Stimulated activated CD8-positive, alpha-beta memory T cell treated with anti-CD3 and anti-CD28 coated beads, Interleukin-7, amount 100 ng/mL, for 24 hours (primary cell): ENCODE measurements around the gene PSMD4.
"Not testable (repeated sequence)": the region's sequence is repeated elsewhere in the genome, so short reads cannot be mapped to it uniquely, and the experiment has no call there.

ENCODE experiments used
- DNase-seq: peaks from one replicate; pipeline ENCODE4 v3.0.0-alpha.2; 2020; ENCODE audit warnings: low read depth

PSMD4 gene

DNA sequence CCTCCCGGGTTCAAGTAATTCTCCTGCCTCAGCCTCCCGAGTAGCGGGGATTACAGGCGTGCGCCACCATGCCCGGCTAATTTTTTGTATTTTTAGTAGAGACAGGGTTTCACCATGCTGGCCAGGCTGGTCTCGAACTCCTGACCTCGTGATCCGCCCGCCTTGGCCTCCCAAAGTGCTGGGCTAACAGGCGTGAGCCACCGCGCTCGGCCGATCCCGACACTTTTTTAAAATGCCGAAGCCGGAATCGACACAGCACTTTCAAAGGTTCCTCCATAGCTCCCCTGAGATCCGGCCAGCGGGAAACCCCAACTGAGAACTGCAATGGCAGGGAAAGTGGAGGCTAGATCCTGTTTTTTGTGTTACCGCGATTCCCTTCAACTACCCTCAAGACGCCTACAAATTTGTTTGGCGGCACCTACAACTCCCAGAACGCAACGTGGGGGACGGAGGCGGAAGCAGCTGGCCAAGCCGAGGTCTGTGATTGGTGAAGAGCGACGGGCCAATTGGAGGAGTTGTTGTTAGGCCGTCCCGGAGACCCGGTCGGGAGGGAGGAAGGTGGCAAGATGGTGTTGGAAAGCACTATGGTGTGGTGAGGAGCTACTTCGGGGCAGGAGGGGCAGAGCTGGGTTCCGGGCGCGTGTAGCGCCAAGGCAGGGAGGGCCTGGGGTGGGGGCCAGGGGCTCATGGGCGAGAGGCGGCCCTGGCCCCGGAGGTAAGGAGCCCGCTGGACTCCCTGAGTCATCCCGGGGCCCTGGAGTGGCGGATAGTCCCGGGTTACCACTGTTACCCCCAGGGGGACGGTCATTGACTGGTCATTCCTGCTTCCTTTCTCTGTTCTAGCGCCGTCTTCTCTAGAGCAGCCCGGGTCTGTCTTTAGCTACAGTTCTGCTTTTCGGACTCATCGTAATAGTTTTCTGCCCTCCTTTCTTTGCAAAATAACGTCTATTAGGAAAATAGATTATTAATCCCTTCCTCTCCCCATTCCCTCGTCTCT lies at the start of gene PSMD4:
Gene PSMD4 (plus strand): TSS at position 518 of the 997 bp plus-strand sequence. CDS start 49 bp downstream, at position 567.
- peak; percentile 77 for DNase-seq

DNA sequence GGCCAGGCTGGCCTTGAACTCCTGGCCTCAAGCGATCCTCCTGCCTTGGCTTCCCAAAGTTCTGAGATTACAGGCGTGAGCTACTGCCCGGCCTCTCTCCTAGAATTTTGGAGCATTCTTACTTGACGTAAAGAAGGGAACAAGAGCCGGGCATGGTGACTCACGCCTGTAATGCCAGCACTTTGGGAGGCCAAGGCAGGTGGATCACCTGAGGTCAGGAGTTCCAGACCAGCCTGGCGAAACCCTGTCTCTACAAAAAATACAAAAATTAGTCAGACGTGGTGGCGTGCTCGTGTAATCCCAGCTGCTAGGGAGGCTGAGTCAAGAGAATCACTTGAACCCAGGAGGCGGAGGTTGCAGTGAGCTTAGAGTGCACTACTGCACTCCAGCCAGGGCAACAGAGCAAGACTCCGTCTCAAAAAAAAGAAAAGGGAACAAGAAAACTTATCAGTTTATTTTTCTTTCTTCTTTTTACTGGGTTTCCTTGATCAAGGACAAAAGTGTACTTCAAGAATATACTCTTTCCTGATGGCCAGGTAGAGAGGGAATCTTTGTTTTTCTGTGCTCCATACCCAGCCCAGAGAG lies 49.1 kb upstream of the PSMD4 start:
- not testable (repeated sequence) for DNase-seq

DNA sequence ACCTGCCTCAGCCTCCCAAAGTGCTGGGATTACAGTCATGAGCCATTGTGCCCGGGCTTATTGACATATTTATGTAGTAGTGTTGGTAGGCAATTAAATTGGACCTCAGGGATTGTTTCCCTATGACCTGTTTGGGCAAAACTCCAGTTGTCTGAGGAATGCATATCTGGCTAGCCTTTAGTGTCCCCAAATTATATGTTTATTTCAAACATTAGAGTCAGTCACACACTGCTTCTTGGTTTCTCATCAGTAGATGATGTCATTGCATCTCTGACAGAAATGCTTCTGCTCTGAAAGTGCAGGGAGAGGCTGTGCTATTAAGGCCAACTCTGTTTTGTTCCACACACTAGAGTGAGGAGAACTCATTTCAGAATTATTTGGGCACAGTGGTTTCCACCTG lies 43.7 kb upstream of the PSMD4 start:
- DNase-seq = no peak

DNA sequence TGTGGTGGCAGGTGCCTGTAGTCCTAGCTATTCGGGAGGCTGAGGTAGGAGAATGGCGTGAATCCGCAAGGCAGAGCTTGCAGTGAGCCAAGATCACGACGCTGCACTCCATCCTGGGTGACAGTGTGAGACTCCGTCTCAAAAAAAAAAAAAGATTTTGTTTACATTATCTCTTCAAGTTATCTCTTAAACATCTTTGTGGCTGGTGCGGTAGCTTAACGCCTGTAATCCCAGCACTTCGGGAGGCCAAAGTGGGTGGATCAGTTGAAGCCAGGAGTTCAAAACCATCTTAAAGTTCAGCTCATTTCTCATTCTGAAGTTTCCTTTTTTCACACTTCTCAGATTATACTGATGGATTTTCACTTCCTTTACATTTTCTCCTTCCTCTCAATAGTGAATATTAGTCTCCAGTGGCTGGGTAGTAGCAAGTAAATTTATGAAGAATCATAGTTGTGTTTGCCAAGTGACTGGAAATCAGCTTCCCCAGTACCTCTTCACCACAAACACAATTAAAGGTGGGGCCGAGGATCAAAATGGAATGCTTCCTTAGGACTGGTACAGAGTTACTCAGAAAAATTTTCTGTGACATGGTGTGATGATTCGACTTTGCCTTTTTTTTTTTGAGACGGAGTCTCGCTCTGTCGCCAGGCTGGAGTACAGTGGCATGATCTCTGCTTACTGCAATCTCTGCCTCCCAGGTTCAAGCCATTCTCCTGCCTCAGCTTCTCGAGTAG lies 42.4 kb upstream of the PSMD4 start:
- no peak for DNase-seq

DNA sequence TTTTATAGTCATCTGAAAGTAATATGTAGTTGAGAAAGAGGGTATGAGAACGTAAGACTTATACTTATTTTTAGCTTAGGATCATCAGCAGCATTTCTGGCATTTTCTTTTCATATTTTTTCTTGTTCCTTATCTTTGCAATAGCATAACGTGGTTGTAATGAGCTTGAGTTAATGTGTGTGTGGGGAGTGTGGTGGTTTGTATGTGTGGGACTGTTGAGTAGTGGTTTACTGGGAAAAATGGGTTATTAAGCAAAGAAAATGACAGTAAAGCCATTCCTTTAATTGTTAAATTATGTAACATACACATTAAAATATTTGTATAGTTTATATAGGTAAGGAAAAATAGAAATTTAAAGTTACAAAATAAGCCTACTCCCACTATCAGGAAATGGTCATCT lies 41.0 kb upstream of the PSMD4 start:
- DNase-seq = no peak

DNA sequence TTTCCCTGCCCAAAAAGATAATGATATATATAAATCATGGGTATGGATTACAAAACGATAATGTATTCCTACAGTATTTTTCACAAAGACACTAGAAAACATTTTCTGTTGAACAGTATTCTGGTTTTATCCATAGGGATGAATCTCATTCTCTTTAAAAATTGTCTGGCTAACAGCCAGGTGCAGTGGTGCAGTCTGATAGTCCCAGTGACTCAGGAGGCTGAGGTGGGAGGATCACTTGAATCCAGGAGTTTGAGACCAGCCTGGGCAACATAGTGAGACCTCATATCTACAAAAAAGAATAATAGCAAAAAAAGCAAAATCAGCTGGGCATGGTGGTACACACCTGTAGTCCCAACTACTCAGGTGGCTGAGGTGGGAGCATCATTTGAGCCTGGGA lies 32.9 kb upstream of the PSMD4 start:
- no peak for DNase-seq

DNA sequence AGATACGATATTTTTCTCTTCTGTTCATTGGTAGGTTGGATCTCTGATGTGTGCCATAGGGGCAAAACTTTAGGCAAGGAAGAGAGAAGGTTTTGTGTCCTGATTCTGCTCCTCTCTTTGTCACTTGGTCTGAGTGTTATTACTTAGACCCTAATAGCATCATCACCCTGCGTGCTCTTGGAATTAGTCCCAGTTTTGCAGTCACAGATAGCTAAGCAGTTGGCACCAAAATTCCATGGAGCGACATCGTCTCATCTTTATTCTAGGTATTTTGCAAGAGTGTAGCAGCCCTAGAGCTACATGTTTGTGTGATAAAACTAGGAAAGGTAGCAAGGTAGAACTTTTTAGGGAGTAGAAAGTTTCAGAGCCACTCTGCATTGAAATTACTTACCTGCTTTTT lies 32.4 kb upstream of the PSMD4 start:
- DNase-seq = no peak

GRCh38 chr1:151235235-151235634 lies 19.3 kb upstream of the PSMD4 start:
- no peak for DNase-seq

DNA sequence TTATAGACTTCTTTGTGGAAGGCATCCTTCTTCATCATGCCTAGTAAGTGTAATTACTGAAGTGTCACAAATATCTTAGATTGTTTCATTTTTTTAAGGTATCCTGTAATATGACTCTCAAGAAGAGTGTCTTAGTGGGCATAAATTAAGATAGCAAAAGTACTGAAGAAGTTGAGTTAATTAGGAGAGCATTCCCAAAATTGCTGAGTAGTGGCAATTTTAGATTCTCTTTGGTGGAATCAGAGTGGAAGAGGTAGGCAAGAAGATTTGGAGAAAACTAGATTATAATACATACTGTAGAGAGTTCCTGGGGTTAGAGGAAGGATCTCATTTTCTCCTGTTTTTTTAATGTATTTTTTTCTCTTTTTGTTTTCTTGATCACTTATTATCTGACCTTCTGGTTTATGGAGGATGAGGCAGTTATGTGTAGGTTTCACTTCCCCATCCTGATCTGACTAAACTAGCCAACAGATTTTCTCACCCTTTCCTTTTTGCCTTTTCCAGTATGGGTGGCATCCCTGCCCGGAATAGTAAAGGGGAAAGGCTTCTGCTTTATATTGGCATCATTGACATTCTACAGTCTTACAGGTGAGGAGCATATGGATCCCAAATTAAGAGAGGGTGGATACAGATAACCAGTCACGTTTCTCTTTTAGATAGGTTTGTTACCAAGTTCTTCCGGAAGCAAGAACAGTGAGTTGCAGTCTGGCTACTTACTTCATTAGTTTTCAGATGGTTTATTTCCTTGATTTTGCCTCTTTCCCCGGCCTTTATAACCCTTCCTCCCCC lies 16.7 kb upstream of the PSMD4 start:
- no peak for DNase-seq

DNA sequence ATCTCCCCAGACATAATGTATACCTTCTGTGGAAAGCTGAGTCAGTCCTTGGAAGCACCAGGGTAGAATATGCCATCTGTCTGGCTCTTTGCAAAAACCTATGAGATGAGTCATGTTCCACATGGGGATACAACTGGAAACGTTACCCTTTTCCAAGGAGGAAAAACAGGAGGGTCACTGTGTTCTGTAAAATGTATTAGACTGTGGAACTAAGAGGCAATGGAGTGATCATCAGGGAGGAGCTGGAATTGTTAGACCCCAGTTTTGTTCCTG lies 16.1 kb upstream of the PSMD4 start:
- DNase-seq = no peak

- DNase-seq = no peak
Observed at GRCh38 chr1:151242442-151242841, 12.1 kb upstream of the PSMD4 start.

DNA sequence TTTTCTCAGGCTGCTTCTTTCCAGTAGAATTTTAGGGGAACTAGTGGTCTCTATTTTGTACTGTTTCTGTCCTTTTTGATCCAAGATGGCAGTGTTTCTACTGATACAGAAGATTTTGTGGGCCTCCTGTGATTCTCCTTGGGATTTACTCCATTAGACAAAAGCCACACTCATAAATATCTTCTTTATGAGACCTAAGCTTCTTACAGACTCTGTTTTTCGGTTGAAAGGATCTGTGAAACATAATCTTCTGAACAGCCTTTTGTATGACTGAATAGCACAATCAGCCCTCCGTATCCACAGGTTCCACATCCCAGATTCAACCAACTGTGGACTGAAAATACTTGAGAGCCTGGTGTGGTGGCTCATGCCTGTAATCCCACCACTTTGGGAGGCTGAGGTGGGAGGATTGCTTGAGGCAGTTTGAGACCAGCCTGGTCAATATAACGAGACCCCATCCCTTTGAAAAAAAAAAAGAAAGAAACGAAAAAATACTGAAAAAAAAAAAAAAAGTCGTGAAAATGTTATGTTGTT lies 10.8 kb upstream of the PSMD4 start:
- DNase-seq = no peak

- no peak for DNase-seq
Observed at GRCh38 chr1:151246786-151247185, 7.7 kb upstream of the PSMD4 start.

DNA sequence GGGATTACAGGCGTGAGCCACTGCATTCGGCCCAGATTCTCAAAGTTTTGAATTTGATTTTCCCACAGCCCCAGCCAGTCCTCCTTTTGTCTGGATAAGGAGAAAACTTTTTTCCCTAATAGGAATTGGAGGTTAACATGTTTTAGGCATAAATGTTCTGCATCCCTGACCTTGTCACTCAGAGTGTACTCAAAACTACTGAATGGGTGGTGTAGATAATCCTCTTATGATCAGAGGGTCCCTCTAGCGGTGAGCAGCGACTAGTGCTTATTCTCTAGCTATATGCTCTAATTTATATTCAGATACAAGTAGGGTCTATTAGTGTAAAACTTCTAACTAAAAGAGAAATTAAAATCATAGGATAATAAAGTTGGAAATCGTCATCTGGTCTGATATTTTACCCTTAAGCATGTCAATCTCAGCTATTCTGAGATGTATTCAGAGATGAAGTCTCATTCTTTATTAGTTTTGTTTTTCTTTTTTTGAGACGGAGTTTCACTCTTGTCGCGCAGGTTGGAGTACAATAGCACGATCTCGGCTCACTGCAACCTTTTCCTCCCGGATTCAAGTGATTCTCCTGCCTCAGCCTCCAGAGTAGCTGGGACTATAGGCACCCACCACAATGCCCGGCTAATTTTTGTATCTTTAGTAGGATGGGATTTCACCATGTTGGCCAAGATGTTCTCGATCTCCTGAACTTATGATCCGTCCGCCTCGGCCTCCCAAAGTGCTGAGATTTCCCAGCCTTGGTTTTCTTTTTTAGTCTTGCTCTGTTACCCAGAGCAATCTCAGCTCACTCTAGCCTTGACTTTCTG lies 2.7 kb upstream of the PSMD4 start:
- DNase-seq = peak; percentile 15

DNA sequence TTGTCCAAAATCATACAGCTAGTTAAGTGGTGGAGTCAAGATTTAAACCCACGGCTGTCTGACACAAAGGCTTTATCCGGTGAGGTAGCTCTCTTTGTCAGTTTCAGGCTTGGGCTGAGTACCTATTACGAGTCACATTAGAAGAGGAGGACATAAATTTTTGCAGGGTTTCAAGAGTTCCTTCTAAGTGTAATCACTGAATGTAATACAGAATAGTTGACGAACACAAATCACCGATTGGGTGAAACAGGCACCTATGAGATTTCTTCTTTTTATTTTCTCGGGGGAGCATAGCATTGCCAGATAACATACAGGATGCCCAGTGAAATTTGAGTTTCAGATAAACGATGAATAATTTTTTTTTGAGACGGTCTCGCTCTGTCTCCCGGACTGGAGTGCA lies 847 bp downstream of the PSMD4 start:
- no peak for DNase-seq

DNA sequence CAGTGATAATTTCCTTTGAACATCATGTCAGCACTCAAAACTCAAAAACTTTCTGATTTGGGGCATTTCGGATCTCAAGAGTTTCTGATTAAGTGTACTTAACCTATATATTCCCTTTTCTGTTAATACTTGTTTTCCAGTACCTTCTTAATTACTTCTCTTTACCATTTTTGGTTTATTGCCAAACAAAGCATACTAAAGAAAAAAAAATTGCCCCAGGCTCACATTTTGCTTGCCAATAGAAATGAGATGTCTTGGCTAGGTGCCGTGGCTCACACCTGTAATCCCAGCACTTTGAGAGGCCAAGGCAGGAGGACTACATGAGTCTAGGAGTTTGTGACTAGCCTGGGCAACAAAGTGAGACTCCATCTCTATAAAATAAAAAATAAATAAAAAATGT lies 4.8 kb downstream of the PSMD4 start:
- DNase-seq = no peak

DNA sequence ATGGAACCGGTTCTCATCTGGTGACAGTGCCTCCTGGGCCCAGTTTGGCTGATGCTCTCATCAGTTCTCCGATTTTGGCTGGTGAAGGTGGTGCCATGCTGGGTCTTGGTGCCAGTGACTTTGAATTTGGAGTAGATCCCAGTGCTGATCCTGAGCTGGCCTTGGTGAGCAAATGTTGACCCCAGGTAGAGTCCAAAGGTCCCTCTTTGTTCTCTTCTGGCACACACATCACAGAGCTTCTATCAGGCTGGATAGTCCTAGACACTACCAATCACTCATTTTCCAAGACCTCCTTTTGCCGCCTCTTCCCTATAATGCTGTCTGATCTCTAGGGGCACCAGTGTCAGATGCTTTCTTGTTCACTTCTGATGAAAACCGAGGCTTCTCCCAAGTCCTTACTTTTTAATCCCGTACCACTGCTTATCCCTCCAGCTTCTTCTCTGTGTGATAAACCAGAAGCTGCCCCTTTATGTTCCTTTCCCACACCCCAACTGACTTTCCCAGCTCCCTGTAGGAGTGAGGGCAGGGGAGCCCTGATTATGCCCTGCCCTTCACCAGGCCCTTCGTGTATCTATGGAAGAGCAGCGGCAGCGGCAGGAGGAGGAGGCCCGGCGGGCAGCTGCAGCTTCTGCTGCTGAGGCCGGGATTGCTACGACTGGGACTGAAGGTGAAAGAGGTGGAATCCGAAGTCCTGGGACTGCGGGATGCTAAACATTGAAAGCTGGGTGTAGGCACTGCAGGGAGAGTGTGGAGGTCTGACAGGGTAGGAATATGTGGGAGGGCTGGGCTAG lies 11.1 kb downstream of the PSMD4 start:
- no peak for DNase-seq

DNA sequence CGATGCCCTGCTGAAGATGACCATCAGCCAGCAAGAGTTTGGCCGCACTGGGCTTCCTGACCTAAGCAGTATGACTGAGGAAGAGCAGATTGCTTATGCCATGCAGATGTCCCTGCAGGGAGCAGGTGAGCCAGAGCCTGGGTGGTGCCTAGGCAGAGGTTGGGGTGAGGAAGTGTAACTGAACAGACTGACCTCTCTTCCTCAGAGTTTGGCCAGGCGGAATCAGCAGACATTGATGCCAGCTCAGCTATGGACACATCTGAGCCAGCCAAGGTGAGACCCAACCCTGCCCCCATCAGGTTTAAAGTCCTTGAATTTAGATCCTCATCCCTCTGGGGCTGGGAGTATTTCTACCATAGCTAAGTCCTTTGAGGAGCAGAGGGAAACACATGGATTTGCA lies 11.8 kb downstream of the PSMD4 start:
- no peak for DNase-seq

DNA sequence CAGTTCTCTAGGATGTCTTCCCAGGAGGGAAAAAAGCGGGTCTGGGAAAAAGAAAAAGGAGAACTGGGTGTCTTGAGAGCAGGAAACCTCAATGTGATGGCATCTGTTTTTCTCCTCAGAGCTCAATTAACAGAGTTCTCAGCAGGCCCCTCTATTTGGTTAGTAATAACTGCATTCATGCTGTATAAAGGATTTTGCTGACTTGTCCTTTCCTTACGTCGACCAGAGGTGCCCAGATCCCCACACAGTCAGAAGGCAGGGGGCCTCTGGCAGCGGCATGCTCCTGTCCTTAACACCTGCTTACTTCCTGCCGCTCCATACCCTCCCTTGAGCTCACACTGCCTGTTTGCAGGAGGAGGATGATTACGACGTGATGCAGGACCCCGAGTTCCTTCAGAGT lies 12.3 kb downstream of the PSMD4 start:
- DNase-seq = no peak

GRCh38 chr1:151267760-151268159 lies 13.2 kb downstream of the PSMD4 start:
- no peak for DNase-seq
